ENCODE data around the gene ARHGEF35.
"Not testable (repeated sequence)": the region's sequence is repeated elsewhere in the genome, so short reads cannot be mapped to it uniquely, and the experiment has no call there.

ARHGEF35 gene

DNA sequence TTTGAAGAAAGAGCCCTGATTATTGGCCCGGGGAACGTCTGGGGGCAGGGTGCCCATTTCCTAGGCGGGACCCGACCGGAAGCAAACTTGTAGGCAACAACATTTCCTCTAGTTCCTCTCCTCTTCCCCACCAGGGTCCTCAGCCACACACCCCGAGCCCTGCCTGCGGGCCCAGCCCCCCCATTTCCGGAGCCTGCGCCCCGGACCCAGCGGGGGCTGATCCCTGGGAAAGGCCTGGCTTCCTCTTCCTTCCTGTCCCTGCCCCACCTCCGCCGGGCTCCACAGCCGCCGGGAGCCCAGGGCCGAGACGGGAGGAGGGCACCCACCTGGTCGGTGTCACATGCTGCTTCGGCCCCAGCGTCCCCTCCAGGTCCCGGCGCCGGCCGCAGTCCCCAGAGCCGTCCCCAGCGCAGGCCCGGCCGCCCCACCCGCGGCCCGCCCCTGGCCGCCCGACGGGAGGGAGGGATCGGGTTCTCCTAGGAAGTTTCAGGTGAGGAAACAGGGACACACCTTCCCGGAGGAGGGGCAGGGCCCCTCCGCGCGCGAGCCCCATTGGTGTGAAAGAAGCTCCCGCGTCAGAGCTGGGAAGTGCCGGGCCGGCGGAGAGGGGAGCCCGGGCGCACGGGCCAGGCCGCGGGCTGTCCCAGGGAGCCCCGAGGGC, at the start of gene ARHGEF35:
Gene ARHGEF35 (minus strand): TSS at position 622 of the 661 bp plus-strand sequence. CDS start 7,450 bp downstream, outside the sequence.
- DNase-seq = not testable (repeated sequence)

DNA sequence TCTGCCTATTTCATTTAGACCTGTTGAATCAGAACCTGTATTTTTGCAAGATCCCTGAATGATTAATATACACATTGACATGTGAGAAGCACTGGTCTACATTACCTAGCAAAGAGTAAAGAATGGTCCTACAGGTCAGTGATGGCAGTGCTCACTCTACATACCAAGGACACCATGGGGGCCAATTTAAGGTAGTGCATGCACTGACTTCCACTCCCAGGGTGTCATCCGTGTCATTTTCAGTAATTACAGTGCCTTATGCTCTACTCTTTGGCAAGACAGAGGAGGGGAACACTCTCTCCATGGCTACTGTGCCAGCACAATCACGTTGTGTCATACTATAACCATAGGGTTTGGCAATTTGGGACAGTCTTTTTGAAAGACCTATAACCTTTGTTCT, 49.7 kb upstream of the ARHGEF35 start:
- not testable (repeated sequence) for DNase-seq

- DNase-seq = not testable (repeated sequence)
Observed at GRCh38 chr7:144239365-144239764, 43.7 kb upstream of the ARHGEF35 start, which contains the start of gene OR2A42. OR2A42 (minus strand) TSS chr7:144239605; CDS start chr7:144232843, 6,762 bp downstream.

GRCh38 chr7:144238530-144239082, 43.0 kb upstream of the ARHGEF35 start:
- DNase-seq = not testable (repeated sequence)

GRCh38 chr7:144233039-144233438, 37.4 kb upstream of the ARHGEF35 start:
- DNase-seq = not testable (repeated sequence)

DNA sequence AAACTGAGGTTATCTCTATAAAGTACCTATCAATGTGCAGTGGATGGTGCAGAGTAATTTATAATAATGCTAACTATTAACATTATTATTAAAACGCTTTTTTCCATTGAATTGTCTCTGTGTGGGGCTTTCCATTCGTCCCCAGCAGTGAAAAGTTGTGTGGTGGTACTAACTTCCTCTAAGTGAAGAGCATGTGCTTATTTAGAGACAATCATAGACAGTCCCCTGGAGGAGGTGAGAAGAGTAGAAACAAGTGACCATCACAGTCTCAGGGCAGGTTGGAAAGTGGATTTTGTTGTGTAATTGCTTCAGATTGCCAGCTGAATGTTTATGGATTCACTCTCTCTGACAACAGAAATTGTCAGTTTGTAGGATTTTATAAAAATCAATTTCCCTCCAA, 35.4 kb upstream of the ARHGEF35 start:
- not testable (repeated sequence) for DNase-seq

DNA sequence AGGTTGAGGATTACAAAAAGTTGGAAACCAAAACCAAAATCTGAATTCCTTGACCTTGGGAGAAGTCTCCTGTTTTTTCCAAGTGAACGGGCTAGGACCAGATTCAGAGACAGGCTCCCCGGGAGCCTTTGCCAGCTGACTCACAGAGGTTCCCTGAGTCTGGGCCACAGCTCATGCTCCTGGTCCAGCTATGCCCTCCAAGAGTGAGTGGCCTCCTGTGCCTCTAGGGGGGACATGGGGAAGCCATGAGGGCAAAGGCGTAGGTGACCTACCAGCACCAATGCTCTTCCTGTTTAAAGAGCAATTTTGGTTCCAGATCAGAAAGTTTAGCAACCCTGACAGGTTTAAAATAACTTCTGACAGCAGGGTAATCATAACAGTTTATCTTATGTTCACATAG, 33.2 kb upstream of the ARHGEF35 start:
- not testable (repeated sequence) for DNase-seq

DNA sequence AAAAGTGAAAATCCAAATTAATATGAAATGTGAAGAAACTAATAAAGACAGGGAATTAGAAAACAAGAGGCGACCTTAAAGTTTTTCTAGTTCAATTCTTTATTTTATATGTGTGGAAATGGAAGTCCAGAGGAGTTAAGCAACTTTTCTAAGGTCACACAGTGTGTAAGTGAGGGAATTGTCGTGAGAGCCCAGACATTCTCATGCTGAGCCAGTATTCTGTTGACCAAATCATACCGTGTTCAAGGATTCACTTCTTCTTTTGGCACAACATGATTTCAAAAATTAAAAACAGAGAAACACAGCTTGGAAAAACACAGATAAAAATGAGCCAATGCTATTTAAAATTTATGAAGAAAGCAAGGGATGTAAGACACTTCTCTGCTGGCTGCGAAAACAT, 31.2 kb upstream of the ARHGEF35 start:
- DNase-seq = not testable (repeated sequence)

DNA sequence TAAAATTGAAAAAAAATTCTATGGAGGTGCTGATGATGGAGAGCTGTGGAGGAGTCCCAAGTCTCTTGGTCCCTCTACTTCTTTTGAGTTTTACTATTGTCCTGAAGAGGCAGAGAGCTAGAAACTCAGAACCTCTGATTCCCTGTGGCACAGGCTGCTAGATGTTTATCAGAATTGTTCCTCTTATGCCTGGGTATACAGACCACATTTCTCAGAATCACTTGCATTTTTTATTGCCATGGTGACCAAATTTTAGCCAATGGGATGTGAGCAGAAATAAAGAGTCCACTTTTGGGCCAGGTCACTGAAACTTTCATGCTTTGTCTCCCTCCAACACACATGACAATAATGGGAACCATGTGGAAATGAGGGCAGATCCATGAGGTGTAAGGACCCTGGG, 28.0 kb upstream of the ARHGEF35 start:
- DNase-seq = not testable (repeated sequence)

DNA sequence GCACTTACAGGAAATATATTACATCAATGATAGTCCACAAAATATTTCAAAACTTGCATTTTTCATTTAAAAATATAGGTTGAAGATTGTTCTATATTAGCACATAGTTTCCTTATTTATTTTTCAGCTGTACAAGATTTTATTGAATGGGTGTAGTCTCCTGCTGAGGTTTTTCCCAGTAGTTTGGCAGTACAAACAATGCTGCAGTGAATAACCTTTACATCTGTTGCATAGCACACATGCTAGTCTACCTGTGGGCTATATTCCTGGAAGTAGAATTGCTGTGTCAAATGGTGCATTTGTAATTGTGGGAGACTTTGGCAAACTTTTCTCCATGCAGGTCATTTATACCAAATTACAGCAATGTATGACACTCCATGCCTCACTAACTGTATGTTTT, 24.9 kb upstream of the ARHGEF35 start:
- DNase-seq = not testable (repeated sequence)

GRCh38 chr7:144219149-144219548, 23.5 kb upstream of the ARHGEF35 start:
- DNase-seq = not testable (repeated sequence)

GRCh38 chr7:144218581-144218980, 22.9 kb upstream of the ARHGEF35 start:
- DNase-seq = not testable (repeated sequence)

GRCh38 chr7:144217200-144217599, 21.6 kb upstream of the ARHGEF35 start:
- not testable (repeated sequence) for DNase-seq

GRCh38 chr7:144205306-144205705, 9.7 kb upstream of the ARHGEF35 start:
- DNase-seq = not testable (repeated sequence)

- DNase-seq = not testable (repeated sequence)
Observed at GRCh38 chr7:144203086-144203485, 7.5 kb upstream of the ARHGEF35 start.

DNA sequence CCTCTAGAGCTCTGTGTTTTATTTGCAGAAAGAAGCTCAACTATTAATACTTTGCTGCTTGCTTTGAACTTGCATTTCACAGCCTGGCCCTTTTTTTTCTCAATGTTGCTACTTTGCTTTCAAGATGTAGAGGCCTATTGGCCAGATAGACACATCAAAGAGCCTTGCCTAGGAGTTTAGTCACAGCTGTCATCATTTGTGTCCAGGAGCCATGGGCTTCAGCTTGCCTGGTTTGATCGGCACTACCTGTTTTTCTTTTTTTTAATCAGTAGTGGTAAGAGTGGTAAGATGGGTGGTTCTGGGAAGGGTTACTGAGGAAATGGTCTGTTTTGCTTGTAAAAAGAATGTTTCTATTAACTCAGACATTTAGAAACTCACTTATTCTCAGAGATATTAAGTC, 6.3 kb upstream of the ARHGEF35 start:
- DNase-seq = not testable (repeated sequence)

DNA sequence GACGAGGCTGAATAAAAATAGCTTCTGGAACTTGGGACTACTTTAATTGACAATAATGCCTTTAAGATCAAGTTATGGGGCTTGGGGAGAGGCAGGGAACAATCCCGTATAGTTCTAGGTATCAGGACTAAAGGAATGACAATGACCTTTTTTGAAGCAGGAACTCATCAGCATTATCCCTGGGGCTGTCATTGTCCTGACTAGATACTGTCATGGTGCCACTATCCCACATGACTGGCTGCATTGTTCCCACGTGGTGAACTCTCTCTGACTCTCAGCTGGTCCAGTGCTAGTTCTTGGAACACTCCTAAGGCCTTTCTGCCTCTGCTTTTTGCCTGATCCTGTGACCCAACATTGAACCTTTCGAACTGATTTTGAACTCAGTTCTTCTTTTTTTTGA, 3.3 kb upstream of the ARHGEF35 start:
- DNase-seq = not testable (repeated sequence)

GRCh38 chr7:144194453-144194852, 1.2 kb downstream of the ARHGEF35 start:
- not testable (repeated sequence) for DNase-seq

GRCh38 chr7:144193782-144194181, 1.9 kb downstream of the ARHGEF35 start:
- not testable (repeated sequence) for DNase-seq

GRCh38 chr7:144188578-144189171, 7.0 kb downstream of the ARHGEF35 start:
- not testable (repeated sequence) for DNase-seq

DNA sequence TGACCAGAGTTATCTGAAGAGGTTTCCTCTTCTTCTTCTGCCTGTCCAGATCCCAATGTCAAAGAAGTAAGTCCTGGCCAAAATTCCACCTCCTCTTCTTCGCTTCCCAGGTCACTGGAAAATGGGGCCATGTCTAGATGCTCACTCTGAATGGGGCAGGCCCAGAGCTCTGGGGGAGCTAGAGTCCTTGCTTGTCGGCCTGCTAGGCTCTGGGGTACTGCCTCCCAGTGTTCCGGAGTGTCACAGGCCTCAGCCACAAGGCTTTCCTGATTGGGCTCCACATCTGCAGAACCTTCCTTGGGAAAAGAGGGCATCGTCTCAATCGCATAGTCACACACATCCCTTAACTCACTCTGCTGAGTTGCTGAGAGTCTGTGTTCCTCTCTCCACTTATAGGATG, 7.8 kb downstream of the ARHGEF35 start:
- DNase-seq = not testable (repeated sequence)

GRCh38 chr7:144183166-144183565, 12.5 kb downstream of the ARHGEF35 start, which contains the start of gene CTAGE4:
CTAGE4 (plus strand) TSS chr7:144183466; CDS start chr7:144183504, 38 bp downstream.
- DNase-seq = not testable (repeated sequence)

GRCh38 chr7:144179165-144179479, 16.5 kb downstream of the ARHGEF35 start:
- DNase-seq = not testable (repeated sequence)
